8988T (cell line): ENCODE results near the gene CDC25A.
"Not testable (repeated sequence)": the region's sequence is repeated elsewhere in the genome, so short reads cannot be mapped to it uniquely, and the experiment has no call there.

Source experiments
- DNase-seq: peaks from one replicate; pipeline ENCODE4 v3.0.0; 2011

The CDC25A gene

GRCh38 chr3:48140936-48141603, 47.1 kb downstream of the CDC25A start:
- no peak for DNase-seq

- DNase-seq, result no peak
Measured at GRCh38 chr3:48140336-48140757, 47.9 kb downstream of the CDC25A start.

GRCh38 chr3:48137425-48137999, 50.7 kb downstream of the CDC25A start:
- DNase-seq, result no peak

GRCh38 chr3:48135552-48136495, 52.4 kb downstream of the CDC25A start:
- no peak for DNase-seq

GRCh38 chr3:48130321-48130904, 57.8 kb downstream of the CDC25A start:
- DNase-seq, result no peak

- DNase-seq, result no peak
Measured at GRCh38 chr3:48129921-48130320, 58.3 kb downstream of the CDC25A start.

GRCh38 chr3:48128774-48129173, 59.4 kb downstream of the CDC25A start:
- no peak for DNase-seq

- no peak for DNase-seq
Measured at GRCh38 chr3:48125886-48126622, 62.2 kb downstream of the CDC25A start.

GRCh38 chr3:48125013-48125705, 63.1 kb downstream of the CDC25A start:
- DNase-seq, result no peak

- DNase-seq, result no peak
Measured at GRCh38 chr3:48123346-48123745, 64.9 kb downstream of the CDC25A start.

GRCh38 chr3:48122504-48122903, 65.7 kb downstream of the CDC25A start:
- no peak for DNase-seq

GRCh38 chr3:48120223-48120622, 68.0 kb downstream of the CDC25A start:
- DNase-seq, result no peak

GRCh38 chr3:48119505-48120193, 68.6 kb downstream of the CDC25A start:
- no peak for DNase-seq

- no peak for DNase-seq
Measured at GRCh38 chr3:48118928-48119327, 69.3 kb downstream of the CDC25A start.

GRCh38 chr3:48118322-48118721, 69.9 kb downstream of the CDC25A start:
- no peak for DNase-seq

GRCh38 chr3:48112813-48113212, 75.4 kb downstream of the CDC25A start:
- DNase-seq, result no peak

- DNase-seq, result not testable (repeated sequence)
Measured at GRCh38 chr3:48112108-48112791, 76.0 kb downstream of the CDC25A start.

- DNase-seq, result no peak
Measured at GRCh38 chr3:48110463-48110862, 77.8 kb downstream of the CDC25A start.

- DNase-seq, result no peak
Measured at GRCh38 chr3:48107227-48107626, 81.0 kb downstream of the CDC25A start.
